BJ (cell line): ENCODE data around the gene C12orf43. TPM values are rescaled to one million over a fixed set of nuclear protein-coding genes. Genes with fewer than 3 reads are reported as not detected.

Experiments
- CTCF ChIA-PET: fragments of 350-600 bp; formaldehyde crosslinking; extraction: SDS; loops from one replicate; lab custom pipeline; 2021; ENCODE audit warnings: antibody characterized with exemption, inconsistent platforms; lab: Yijun Ruan, JAX
- POLR2A ChIA-PET: fragments of 300-600 bp; sonication (Branson Sonifier 250); formaldehyde crosslinking; extraction: SDS; loops from one replicate; lab custom pipeline; 2021; ENCODE audit warnings: antibody characterized with exemption; lab: Charles Lee
- DNase-seq: peaks from one replicate; pipeline ENCODE4 v3.0.0-alpha.2; 2011; ENCODE audit warnings: low read depth
- H3K27me3 ChIP-seq: 2 replicates; pipeline ENCODE4 v1.6.0; 2011; ENCODE audit warnings: low read length; ENCODE audit not compliant: control insufficient read depth, insufficient read depth
- H3K36me3 ChIP-seq: 2 replicates; pipeline ENCODE4 v1.5.1; 2011; ENCODE audit warnings: low read length; ENCODE audit not compliant: control insufficient read depth, insufficient read depth
- H3K4me3 ChIP-seq: 2 replicates; pipeline ENCODE4 v1.5.1; 2011; ENCODE audit warnings: low read depth, mild to moderate bottlenecking, control low read depth, low read length
- CTCF ChIP-seq: IDR thresholded peaks from 2 replicates; pipeline ENCODE4 v1.5.1; 2011; ENCODE audit warnings: low read depth, mild to moderate bottlenecking, control low read depth, inconsistent platforms, low read length, moderate library complexity; ENCODE audit not compliant: insufficient read depth
- polyA plus RNA-seq: library from polyadenylated mRNA; depleted of rRNA; stranded (reverse); fragments of >200 nt; gene quantifications from 2 replicates; pipeline ENCODE4 v1.2.3, GENCODE V29; 2011

The C12orf43 gene
- polyA plus RNA-seq, 1 experiment: 14.0 TPM

- Histone ChIP-seq H3K4me3 (no peak overlapping the region), H3K27me3 (no peaks in the 10 kb centered on the region), H3K36me3 (no peaks in the 10 kb centered on the region)
- ChIA-PET POLR2A (interaction anchor here (0.7 kb wide), 1 partner anchor 95 kb away, joined by 3 read pairs; no protein-coding TSS in a partner anchor), CTCF (interaction anchor here (0.7 to 2.2 kb wide), 4 partner anchors 10 to 335 kb away, joined by 3 to 13 read pairs (median 6); no protein-coding TSS in a partner anchor)
- no peak for TF ChIP-seq CTCF
- no peak for DNase-seq
Observed at GRCh38 chr12:120981407-120981941, 34.8 kb downstream of the C12orf43 start.

- POLR2A ChIA-PET: no interaction called here
- Histone ChIP-seq H3K4me3 (no peak overlapping the region), H3K36me3 (no peaks in the 10 kb centered on the region), H3K27me3 (no peaks in the 10 kb centered on the region)
- CTCF ChIA-PET: interaction anchor here (0.7 to 2.2 kb wide), 4 partner anchors 9 to 334 kb away, joined by 3 to 13 read pairs (median 6); no protein-coding TSS in a partner anchor
- no peak for TF ChIP-seq CTCF
- DNase-seq: no peak
Observed at GRCh38 chr12:120980800-120981368, 35.4 kb downstream of the C12orf43 start.

- no peak for TF ChIP-seq CTCF
- POLR2A ChIA-PET: no interaction called here
- Histone ChIP-seq H3K36me3 (no peaks in the 10 kb centered on the region), H3K4me3 (no peak overlapping the region), H3K27me3 (no peaks in the 10 kb centered on the region)
- DNase-seq: no peak
- CTCF ChIA-PET: interaction anchor here (1.2 to 2.2 kb wide), 3 partner anchors 8 to 334 kb away, joined by 4 to 13 read pairs (median 7); no protein-coding TSS in a partner anchor
Observed at GRCh38 chr12:120979862-120980696, 36.2 kb downstream of the C12orf43 start.

GRCh38 chr12:120979220-120979861 is 36.9 kb downstream of the C12orf43 start:
- no peak for DNase-seq
- H3K36me3 ChIP-seq: no peaks in the 10 kb centered on the region
- no peak for TF ChIP-seq CTCF
- ChIA-PET CTCF (interaction anchor here (1.4 to 2.3 kb wide), 4 partner anchors 7 to 396 kb away, joined by 3 to 13 read pairs (median 6); no protein-coding TSS in a partner anchor), POLR2A (no interaction called here)
- H3K4me3 ChIP-seq: no peak overlapping the region
- no peaks in the 10 kb centered on the region for H3K27me3 ChIP-seq
